SJSA1 (cell line): ENCODE measurements around the gene OR4B1. TPM values are rescaled to one million over a fixed set of nuclear protein-coding genes. Genes with fewer than 3 reads are reported as not detected.
"Not testable (repeated sequence)": the region's sequence is repeated elsewhere in the genome, so short reads cannot be mapped to it uniquely, and the experiment has no call there.

Experiments
- DNase-seq, 2 experiments: peaks; one replicate each; pipeline ENCODE4 v3.0.0-alpha.2; 2015 to 2020; ENCODE audit warnings: low spot score in 2 of 2, low read depth in 1 of 2
- H3K27ac ChIP-seq: fragments of 250-450 bp; sonication (Bioruptor Pico); 2 replicates; pipeline ENCODE4 v1.5.1; 2020; ENCODE audit warnings: mild to moderate bottlenecking, moderate library complexity
- H3K27me3 ChIP-seq: fragments of 250-450 bp; sonication (Bioruptor Pico); replicated peaks from 2 replicates; pipeline ENCODE4 v1.5.1; 2020; ENCODE audit warnings: mild to moderate bottlenecking, moderate library complexity
- H3K36me3 ChIP-seq: fragments of 250-450 bp; sonication (Bioruptor Pico); 2 replicates; pipeline ENCODE4 v1.5.1; 2020; ENCODE audit warnings: mild to moderate bottlenecking
- H3K4me1 ChIP-seq: fragments of 250-450 bp; sonication (Bioruptor Pico); replicated peaks from 2 replicates; pipeline ENCODE4 v1.6.1; 2021; ENCODE audit warnings: mild to moderate bottlenecking
- H3K4me3 ChIP-seq: fragments of 250-450 bp; sonication (Bioruptor Pico); 2 replicates; pipeline ENCODE4 v1.5.1; 2020; ENCODE audit warnings: mild to moderate bottlenecking
- H3K9me3 ChIP-seq: fragments of 250-450 bp; sonication (Bioruptor Pico); replicated peaks from 2 replicates; pipeline ENCODE4 v1.5.1; 2020; ENCODE audit warnings: mild to moderate bottlenecking
- total RNA-seq: library from RNA; depleted of rRNA; stranded (reverse); fragments of >200 nt; shearing (Covaris generic); gene quantifications from 2 replicates; pipeline ENCODE4 v1.2.3, GENCODE V29; 2014; rRNA removed

The OR4B1 gene
- total RNA-seq, 1 experiment from 2014 or later, result not detected

DNA sequence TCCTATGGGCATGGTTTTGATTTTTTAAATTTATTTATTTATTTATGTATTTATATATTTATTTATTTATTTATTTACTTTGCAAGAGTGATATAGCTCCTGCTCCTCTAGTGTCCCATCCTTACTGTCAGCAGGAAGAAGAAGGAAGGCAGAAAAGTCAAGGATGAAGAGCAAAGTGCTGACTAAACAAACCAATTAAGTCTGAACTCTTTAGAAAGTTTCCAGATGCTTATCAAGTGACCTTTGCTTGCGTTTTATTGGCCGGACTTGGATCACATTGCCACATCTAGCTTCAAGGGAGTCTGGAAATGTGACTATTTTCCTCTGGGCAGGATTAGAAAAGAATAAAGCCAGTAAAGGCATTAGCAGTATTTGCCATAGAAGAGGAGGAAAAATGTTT lies 8.7 kb upstream of the OR4B1 start:
- no peaks in the 10 kb centered on the region for H3K27me3 ChIP-seq
- no peaks in the 10 kb centered on the region for H3K9me3 ChIP-seq
- H3K27ac ChIP-seq, result no peak overlapping the region
- no peaks in the 10 kb centered on the region for H3K36me3 ChIP-seq
- no peak for DNase-seq
- no peak overlapping the region for H3K4me3 ChIP-seq
- H3K4me1 ChIP-seq, result no peaks in the 10 kb centered on the region

DNA sequence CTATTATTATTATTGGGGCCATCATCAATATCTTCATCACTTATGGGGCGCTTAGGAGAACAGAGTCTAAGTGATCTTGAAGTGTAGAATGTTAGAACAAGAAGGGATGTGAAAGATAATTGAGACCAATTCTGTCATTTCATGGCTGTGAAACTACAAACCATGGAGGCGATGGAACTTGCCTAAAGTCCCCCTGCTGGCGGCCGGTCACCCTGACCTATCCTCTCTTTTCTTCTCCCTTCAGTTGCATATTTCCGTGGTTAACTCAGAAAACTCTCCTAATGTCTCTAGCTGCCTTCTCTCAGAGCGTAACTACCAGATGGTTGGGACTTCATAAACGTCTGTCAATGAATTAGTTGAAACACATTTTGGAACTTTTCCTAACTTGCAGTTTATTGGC lies 6.6 kb upstream of the OR4B1 start:
- Histone ChIP-seq H3K27ac (no peak overlapping the region), H3K4me3 (no peak overlapping the region), H3K27me3 (no peaks in the 10 kb centered on the region), H3K9me3 (no peaks in the 10 kb centered on the region), H3K36me3 (no peaks in the 10 kb centered on the region), H3K4me1 (no peaks in the 10 kb centered on the region)
- no peak for DNase-seq

DNA sequence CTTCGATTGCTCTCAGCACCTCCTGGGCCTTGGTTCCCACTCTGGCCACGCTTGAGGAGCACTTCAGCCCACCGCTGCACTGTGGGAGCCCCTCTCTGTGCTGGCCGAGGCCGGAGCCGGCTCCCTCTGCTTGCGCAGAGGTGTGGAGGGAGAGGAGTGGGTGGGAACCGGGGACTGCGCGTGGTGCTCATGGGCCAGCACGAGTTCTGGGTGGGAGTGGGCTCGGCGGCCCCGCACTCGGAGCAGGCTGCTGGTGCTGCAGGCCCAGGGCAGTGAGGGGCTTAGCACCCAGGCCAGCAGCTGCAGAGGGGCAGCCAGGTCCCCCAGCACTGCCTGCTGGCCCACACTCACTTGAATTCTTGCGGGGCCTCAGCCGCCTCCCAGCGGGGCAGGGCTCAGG lies 12.2 kb downstream of the OR4B1 start:
- Histone ChIP-seq H3K36me3 (no peaks in the 10 kb centered on the region), H3K4me3 (no peak overlapping the region), H3K27me3 (no peaks in the 10 kb centered on the region), H3K9me3 (no peaks in the 10 kb centered on the region), H3K4me1 (no peaks in the 10 kb centered on the region), H3K27ac (no peak overlapping the region)
- DNase-seq, result no peak

DNA sequence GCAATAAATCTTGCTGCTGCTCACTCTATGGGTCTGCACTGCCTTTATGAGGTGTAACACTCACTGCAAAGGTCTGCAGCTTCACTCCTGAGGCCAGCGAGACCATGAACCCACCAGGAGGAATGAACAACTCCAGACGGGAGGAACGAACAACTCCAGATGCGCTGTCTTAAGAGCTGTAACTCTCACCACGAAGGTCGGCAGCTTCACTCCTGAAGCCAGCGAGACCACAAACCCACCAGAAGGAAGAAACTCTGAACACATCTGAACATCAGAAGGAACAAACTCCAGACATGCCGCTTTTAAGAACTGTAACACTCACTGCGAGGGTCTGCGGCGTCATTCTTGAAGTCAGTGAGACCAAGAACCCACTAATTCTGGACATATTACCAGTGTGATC lies 13.4 kb downstream of the OR4B1 start:
- H3K4me3 ChIP-seq, DNase-seq, H3K9me3 ChIP-seq, H3K27me3 ChIP-seq, H3K36me3 ChIP-seq, H3K27ac ChIP-seq, H3K4me1 ChIP-seq: not testable (repeated sequence)

DNA sequence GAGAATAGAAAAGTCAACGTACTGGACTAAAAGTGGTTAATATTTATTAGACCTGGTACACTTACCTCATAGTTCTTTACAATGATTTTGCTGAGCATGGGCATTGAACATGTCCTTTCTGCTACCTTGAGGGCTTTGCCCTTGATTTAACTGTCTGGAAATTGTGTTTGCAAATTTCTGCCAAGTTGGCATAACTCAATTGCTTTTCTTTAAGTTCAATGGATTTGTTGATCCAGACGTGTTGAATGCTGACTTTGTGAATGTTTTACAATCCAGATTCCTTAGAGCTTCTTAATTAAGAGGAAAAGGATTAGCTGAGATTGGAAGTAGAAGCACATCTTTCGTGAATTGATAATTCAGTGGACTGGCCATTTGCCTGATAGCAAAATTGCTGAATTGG lies 21.1 kb downstream of the OR4B1 start:
- no peak overlapping the region for H3K27ac ChIP-seq
- H3K9me3 ChIP-seq, result no peaks in the 10 kb centered on the region
- H3K27me3 ChIP-seq, result peaks cover 2% of the 10 kb centered on the region
- H3K4me3 ChIP-seq, result no peak overlapping the region
- no peak for DNase-seq
- H3K36me3 ChIP-seq, result no peaks in the 10 kb centered on the region
- no peaks in the 10 kb centered on the region for H3K4me1 ChIP-seq

DNA sequence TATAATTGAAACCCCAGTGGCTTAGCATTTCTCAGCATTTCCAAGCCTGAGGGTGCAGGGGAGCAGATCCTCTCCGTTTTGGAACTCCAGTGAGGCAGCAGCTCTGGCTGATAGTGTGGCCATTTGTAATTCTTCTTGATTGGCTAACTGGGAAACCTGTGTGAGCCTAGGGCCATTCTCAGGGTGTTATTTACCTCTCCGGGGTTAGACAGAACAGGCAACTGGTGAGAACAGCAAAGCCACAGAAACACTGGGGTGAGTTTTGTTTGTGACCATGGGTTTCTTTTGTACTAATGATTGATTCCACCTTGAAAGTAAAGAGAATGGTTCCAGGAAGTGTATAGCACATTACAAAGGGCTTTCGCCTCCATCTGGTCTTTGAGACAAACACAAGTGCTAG lies 25.9 kb downstream of the OR4B1 start:
- no peak for DNase-seq
- H3K9me3 ChIP-seq, result no peaks in the 10 kb centered on the region
- H3K27me3 ChIP-seq, result peaks cover 2% of the 10 kb centered on the region; the same call in 1 of the 2 replicates
- H3K27ac ChIP-seq, result no peak overlapping the region
- H3K36me3 ChIP-seq, result no peaks in the 10 kb centered on the region
- no peaks in the 10 kb centered on the region for H3K4me1 ChIP-seq
- no peak overlapping the region for H3K4me3 ChIP-seq

DNA sequence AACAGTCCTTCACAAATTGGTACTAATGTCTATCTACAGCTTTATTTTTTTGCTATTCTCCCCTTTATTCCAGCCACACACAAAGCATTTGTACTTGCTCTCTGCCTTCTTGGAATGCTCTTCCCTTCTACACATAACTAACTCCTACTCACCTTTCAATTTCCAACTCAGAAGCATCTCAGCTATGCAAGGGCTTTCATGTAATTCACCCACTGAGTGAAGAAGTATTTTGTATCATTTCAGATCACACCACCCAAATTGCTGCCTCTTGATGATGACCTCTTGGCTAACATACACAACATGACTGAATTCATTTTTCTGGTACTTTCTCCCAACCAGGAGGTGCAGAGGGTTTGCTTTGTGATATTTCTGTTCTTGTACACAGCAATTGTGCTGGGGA lies 28.2 kb downstream of the OR4B1 start, which contains the start of gene OR4X2:
Gene OR4X2, plus strand, starts transcription at position 301 of the 400 bp plus-strand sequence. Its CDS starts 0 bp downstream, at position 301.
- no peak for DNase-seq
- Histone ChIP-seq H3K4me1 (no peaks in the 10 kb centered on the region), H3K27me3 (no peaks in the 10 kb centered on the region; the same call in 1 of the 2 replicates), H3K36me3 (no peaks in the 10 kb centered on the region), H3K27ac (no peak within 1 kb of the TSS), H3K9me3 (no peaks in the 10 kb centered on the region; the same call in 1 of the 2 replicates), H3K4me3 (no peak within 1 kb of the TSS)

DNA sequence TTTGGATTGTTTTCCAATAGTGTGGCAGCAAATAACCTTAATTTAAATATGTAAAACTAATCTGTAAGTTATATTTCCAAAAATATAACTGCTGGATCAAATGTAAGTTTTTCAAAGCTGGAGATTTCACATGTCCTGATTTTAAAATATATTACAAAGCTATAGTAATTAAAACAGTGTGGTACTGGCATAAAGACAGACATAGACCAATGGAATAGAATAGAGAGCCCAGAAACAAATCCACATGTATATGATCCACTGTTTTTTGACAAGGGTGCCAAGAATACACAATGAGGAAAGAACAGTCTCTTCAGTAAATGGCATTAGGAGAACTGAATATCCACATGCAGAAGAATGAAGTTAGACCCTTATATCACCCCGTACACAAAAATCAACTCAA lies 32.3 kb downstream of the OR4B1 start:
- no peak overlapping the region for H3K27ac ChIP-seq
- no peaks in the 10 kb centered on the region; the same call in 1 of the 2 replicates for H3K9me3 ChIP-seq
- H3K4me3 ChIP-seq, result no peak overlapping the region
- no peak for DNase-seq
- no peaks in the 10 kb centered on the region for H3K36me3 ChIP-seq
- H3K4me1 ChIP-seq, result no peaks in the 10 kb centered on the region
- no peaks in the 10 kb centered on the region; the same call in 1 of the 2 replicates for H3K27me3 ChIP-seq

DNA sequence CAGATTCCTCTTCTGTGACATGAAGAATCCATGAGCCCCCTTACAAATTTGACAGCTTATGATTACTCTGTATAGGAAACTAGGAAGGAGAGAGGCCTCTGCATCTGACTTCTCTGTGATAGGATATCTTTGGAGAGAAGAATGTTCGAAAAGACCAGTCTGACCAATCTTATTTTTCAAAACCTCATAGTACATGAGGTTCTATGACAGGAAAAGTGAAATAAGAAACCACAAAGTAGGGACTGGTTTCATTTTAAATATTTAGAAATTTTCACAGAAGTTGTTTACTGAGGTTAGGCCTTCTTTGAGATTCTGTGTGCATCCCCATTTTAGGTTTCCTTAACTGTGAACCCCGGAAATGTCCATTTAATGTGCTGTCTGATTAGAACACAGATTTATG lies 45.0 kb downstream of the OR4B1 start:
- no peak overlapping the region for H3K4me3 ChIP-seq
- no peak for DNase-seq
- H3K27ac ChIP-seq, result no peak overlapping the region
- H3K36me3 ChIP-seq, result no peaks in the 10 kb centered on the region
- H3K4me1 ChIP-seq, result no peaks in the 10 kb centered on the region
- H3K9me3 ChIP-seq, result no peaks in the 10 kb centered on the region
- no peaks in the 10 kb centered on the region for H3K27me3 ChIP-seq

DNA sequence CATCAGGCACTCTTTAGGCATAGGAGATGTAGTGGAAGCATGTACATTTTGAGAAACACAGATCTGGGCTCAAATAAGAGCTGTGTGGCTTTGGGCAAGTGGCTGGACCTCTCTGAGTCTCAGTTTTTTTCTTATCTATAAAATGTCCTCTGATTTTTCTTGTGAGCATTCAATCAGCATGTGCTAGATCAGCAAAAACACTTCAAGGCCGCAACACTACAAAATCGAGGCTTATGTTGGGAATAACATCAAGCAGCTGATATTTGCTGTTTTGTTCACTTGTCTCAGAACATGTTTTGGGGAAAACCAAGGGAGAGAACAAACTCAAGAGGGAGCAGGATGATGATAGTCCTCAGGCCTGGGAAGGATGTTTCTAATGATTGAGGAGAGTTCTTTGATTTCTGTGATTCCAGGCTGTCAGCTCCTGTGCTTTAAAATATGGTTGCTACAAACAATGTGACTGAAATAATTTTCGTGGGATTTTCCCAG lies 46.9 kb downstream of the OR4B1 start, which contains the start of gene OR4X1:
Gene OR4X1, plus strand, starts transcription at position 439 of the 489 bp plus-strand sequence. Its CDS starts 0 bp downstream, at position 439.
- no peak within 1 kb of the TSS for H3K27ac ChIP-seq
- no peaks in the 10 kb centered on the region for H3K36me3 ChIP-seq
- no peak for DNase-seq
- H3K4me3 ChIP-seq, result no peak within 1 kb of the TSS
- no peaks in the 10 kb centered on the region for H3K4me1 ChIP-seq
- H3K27me3 ChIP-seq, result no peaks in the 10 kb centered on the region
- no peaks in the 10 kb centered on the region for H3K9me3 ChIP-seq

Other genes with a start within 250 kb of the OR4B1 start
- 10.2 and 19.8 TPM in 2 replicates for gene PTPRJ, start 236.3 kb upstream of the OR4B1 start, total RNA-seq
- gene OR4X2, start 28.3 kb downstream of the OR4B1 start, total RNA-seq, result not detected in 2 replicates
- not detected in 2 replicates for gene OR4X1, start 47.1 kb downstream of the OR4B1 start, total RNA-seq
- not detected in 2 replicates for gene OR4S1, start 89.4 kb downstream of the OR4B1 start, total RNA-seq
- gene OR4C3, start 108.1 kb downstream of the OR4B1 start, total RNA-seq, result not detected in 2 replicates
- gene OR4C5, start 149.7 kb downstream of the OR4B1 start, total RNA-seq, result not detected in 2 replicates